GM12892 (cell line): ENCODE results near the gene PAX5.
A peak's percentile ranks its signal among the peaks of the same experiment; 100 is the strongest.

Source experiments
- DNase-seq: peaks from one replicate; pipeline ENCODE4 v3.0.0; 2011; ENCODE audit not compliant: insufficient read length
- FAIRE-seq: peaks from 2 replicates; lab custom pipeline; 2011; peaks lifted over from hg19 to GRCh38; lab: Jason Lieb, UNC
- POLR2A ChIP-seq: IDR thresholded peaks from 2 replicates; pipeline ENCODE4 v1.6.1; 2011; ENCODE audit warnings: low read depth, low read length, control low read depth
- POLR2AphosphoS5 ChIP-seq: IDR thresholded peaks from 2 replicates; pipeline ENCODE4 v1.6.1; 2011; ENCODE audit warnings: low read depth, low read length, control low read depth
- TAF1 ChIP-seq: IDR thresholded peaks from 2 replicates; pipeline ENCODE4 v1.6.1; 2011; ENCODE audit warnings: low read depth, mild to moderate bottlenecking, control low read depth, low read length, borderline replicate concordance

PAX5 gene

DNA sequence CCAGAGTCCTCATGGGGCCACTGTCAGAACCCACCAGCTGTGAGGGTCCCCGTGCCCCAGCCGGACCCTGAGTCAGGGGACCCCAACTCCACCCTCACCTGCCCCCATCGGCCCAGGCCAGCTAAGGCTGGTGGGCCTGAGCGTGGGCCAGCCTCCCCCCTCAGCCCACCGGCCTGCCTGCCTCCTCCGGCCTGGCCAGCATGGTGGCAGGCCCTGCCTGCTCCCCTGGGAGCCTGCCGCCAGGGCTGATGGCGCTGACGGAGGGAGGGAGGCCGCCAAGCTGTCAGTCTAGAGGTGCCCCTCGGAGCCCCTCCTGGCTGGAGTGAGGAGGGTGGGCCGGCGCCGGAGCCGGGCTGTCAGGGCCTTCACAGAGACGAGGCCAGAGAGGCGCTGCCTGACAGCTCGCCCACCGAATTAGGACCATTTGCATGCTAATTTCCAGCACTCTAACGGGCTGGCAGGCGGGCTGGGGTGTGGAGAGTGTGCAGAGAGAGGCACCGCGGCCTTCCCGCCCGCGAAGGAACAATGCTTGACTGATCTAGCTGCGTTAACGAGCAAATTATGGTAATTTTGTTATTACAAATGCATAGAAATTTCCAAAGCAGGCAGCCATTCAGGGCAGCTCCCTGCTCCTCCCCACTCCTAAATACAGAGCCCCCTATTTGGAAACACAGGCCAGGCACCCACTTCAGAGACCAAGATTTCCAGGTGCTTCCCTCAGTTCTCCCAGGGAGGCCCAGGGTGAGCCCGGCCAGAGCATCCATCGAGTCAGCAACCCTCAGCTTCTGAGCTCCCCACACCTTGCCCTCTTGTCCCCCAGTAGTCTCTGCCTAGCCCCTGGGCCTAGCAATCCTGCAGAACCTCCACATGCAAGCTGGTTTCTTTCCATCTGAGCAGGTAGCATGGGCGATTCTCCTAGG lies 169.3 kb downstream of the PAX5 start:
- DNase-seq (no peak), FAIRE-seq (no peak)
- TF ChIP-seq POLR2AphosphoS5: no peak
- TF ChIP-seq POLR2A: no peak
- no peak for TF ChIP-seq TAF1

DNA sequence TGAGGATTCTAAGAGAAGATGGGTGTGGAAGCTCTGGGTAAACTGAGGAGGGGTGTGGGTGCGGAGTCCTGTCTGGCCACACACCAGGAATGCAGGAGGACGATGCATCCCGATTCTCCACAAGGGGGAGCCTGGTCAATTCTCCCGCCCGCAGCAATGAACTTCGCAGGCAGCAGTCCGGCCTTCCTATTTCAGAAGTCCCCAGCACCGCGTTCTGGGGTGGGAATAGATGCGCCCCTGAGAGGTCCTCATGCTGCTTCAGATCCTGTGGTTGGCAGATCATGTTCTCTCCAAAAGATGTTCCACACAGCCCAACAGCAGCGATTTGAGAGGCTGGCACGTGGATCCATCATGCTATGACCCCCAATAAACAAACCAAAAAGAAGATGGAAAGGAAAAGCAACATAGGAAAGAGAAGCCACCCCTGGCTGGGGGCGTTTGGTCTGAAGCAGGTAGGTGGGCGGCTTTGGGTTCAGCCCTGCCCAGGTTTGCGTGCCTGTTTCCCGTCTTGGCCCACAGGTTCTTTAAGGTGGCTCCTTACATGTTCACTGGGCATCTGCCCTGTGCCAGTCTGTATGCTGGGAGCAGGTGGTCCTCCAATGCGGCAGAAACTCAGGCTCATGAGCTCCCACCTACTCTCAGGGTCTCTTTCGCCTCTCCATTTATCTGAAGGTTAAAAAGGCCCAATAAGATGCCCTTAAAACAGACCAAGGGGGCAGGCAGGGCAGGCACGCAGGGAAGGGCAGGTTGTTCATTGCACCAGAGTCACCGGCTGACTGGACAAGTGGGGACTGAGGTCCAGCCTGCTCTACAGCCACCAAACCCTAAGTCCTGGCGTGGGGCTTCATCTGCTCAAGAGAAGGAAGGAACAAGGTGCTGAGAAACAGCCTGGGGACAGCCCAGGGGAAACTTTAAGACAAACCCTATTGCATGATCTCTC lies 171.6 kb downstream of the PAX5 start:
- no peak for FAIRE-seq
- TF ChIP-seq POLR2AphosphoS5 (no peak), POLR2A (no peak), TAF1 (no peak)
- DNase-seq: no peak

DNA sequence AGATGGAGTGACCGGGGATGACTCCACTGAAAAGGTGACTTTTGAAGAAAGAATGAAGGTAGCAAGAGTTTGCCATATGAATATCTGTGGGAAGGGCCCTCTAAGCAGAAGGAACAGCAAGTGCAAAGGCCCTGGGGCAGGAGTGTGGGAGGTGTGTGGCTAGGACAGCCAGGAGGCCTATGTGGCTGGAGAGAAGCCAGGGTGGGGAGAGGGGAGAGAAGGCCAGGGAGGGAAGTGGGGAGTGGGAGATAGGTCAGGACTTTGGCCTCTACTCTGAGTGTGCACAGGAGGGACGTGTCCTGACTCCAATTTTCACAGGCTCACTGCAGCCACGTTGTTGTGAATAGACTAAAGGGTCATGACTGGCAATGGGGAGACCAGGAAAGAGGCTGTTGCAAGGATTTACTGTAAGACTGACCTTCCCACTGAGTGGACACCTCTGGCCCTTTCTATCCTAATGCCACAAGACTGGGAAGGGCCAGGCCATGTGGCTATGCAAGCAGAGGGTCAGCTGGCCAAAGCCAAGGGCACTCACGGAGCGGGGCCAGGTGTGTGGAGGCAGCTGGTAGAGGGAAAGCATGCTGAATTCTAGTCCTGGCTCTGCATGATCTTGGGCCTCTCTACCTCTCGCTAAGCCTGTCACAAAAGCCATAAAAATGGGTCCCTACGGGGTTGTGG lies 172.4 kb downstream of the PAX5 start:
- no peak for DNase-seq
- FAIRE-seq: no peak
- TF ChIP-seq TAF1 (no peak), POLR2AphosphoS5 (peak; percentile 17; the same call in 1 of the 2 replicates), POLR2A (no peak)

DNA sequence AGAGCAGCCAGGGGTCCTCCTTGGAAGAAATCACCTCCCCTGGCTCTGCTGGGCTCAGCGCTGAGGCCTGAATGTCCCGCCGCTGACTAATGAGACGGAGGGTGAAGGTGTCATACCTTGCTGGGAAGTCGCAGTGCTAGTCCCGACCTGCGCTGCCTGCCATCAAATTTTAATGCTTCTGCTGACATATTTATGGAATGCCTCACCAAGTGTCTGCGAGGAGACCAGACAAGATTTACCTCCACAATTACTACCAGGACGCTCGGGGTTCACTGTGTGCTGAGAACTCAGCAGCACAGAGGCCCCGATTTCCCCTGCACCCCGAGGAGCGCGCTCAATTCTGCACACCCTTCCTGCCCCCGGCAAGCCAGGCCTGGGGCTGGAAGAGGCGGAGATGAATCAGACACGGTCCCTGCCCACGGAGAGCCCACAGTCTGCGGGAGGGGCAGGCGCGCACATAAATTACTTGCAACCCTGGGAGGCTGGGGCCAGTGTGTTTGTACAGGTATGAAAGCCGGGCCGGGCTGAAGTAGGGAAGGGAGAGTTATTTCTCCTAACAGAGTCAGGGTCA lies 175.2 kb downstream of the PAX5 start:
- DNase-seq (no peak), FAIRE-seq (no peak)
- TF ChIP-seq POLR2AphosphoS5 (no peak), POLR2A (no peak), TAF1 (no peak)

DNA sequence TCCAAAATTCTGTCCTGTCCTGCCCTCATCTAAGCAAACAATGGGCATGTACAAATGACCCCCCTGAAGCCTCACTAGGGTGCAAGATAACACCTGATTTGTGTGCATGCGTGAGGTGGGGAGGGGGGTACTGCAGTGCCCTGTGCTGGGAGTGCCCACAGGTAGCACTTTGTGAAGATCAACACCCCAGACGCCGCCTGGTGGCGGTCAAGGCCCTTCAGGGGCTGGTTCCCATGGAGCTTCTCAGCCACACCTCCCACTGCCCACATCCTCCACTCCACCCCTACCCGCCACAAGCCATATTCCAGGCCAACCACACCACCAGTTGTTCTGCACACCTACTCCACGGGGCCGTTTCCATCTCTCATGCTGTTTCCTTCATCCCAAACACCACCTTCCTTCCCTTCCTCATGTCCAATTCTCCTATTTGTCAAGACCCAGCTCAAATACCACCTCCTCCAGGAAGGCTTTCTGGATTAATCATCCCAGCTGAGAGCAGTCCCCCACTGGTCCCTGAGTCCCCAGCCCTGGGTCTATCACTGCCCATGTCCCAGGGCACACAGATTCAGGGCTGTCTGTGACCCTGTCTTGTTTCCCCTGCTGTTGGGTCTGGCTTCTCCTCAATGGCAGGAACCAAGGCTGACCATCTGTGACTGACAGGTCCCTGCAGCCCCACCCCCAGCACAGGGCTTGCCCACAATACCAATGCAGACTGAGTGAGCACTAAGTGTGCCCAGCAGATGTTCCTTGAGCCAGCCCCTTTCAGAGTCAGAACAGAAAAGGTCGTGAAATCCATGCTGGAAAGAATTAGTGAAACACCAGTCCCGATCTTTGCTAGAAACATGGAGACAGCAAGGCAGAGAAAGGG lies 178.4 kb downstream of the PAX5 start:
- DNase-seq (peak; percentile 57), FAIRE-seq (no peak)
- TF ChIP-seq POLR2AphosphoS5 (no peak), POLR2A (no peak), TAF1 (no peak)

DNA sequence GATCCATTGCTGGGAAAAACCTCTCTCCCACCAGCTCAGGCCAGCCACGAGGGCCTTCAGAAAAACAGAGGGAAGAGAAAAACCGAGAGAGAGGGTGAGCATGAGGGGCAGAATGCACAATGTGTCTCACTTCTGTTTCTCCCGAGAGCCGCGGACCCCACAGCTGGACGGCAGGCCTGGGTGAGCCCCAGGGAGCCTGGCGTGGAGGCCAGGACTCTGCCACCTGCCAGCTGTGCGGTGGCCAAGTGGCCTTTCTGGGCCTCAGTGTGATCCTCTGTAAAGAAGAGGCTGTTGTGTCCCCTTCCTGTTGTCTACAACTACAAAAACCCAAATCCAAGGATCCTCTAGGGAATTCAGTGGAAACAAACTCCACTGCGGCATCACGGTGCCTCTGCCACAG lies 179.3 kb downstream of the PAX5 start:
- no peak for TF ChIP-seq POLR2AphosphoS5
- no peak for TF ChIP-seq TAF1
- no peak for TF ChIP-seq POLR2A
- DNase-seq: no peak
- no peak for FAIRE-seq

DNA sequence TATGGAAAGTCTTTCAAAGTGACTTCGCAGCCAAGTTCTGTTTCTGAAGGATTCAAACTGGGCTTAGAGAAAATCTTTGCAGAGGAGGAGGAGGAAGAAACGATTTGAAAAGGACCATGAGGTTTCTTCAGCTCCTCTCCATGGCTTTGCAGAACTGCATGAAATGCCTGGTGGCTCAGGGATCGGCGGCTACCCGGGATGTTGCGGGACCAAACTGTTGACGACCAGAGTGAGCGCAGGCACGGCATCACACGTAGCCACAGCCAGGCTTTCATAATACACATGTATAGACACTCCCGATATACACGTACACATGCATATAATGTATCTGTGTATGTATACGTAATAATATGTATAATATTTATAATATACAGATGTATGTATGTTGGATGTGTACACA lies 180.0 kb downstream of the PAX5 start:
- FAIRE-seq: no peak
- TF ChIP-seq POLR2A (no peak), TAF1 (no peak), POLR2AphosphoS5 (no peak)
- DNase-seq: no peak

DNA sequence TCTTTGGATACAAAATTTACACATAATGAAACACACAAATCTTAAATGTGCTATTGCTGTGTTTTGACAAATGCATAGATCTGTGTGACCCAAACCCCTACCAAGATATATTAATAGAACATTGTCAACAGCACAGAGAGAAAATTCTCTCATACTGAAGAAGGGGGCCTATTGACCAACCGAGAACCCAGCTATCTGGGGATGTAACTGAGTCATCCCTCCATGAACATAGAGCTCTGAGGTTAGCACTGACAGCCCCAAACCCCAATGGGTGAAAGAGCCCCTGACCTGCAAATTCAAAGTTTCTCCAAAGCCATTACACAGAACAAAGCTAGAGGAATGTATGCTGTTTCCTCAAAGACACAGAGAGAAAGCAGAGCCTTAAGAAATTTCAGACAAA lies 180.8 kb downstream of the PAX5 start:
- TF ChIP-seq POLR2AphosphoS5 (no peak), TAF1 (no peak), POLR2A (no peak)
- DNase-seq: no peak
- no peak for FAIRE-seq

DNA sequence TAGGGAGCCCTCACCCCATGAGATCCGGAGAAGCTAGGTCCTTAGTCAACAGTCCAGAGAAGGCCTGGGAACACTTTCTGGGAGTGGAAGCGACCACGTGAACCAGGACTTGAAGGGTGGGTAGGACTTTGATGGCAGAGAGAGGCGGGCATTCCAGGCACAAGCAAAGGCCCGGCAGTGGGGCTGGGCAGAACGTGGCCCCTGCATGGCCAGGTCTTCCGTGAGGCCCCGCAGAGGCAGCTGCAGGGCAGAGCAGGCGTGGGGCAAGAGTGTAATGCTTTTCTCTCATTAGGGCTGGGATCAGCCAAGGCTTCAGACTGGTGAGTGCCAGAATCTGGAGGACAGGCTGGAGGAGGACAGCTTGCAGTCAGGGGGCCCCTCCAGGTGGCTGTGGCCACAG lies 184.1 kb downstream of the PAX5 start:
- DNase-seq (no peak), FAIRE-seq (no peak)

DNA sequence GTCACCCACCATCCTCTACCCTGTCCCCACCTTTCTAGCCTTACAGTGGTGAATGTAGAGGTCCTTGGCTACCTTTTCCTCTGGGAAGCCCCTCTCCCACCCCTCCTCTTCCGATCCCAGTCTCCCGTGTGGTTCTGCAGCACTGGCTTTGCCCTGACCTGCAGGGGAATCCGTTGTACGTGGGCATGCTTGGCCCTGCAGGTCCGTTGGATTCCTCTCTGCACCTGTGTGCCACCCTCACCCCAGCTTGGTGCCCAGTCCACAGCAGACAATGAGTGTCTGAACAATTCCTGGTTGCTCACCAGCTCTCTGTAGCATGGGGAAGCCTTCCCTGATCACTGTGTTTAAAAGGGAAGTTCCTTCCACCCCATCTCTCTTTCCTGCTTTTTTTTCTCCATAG lies 185.1 kb downstream of the PAX5 start:
- no peak for DNase-seq
- TF ChIP-seq POLR2A (no peak), POLR2AphosphoS5 (no peak), TAF1 (no peak)
- no peak for FAIRE-seq

More for the DNA sequence above, 184.1 kb downstream of the PAX5 start:
- no peak for TF ChIP-seq TAF1
- TF ChIP-seq POLR2A: no peak
- no peak for TF ChIP-seq POLR2AphosphoS5
